8988T (cell line): ENCODE data around the gene CDKN1B.

Experiments used
- DNase-seq: peaks from one replicate; pipeline ENCODE4 v3.0.0; 2011

CDKN1B gene

GRCh38 chr12:12770262-12770661 lies 53.1 kb downstream of the CDKN1B start:
- no peak for DNase-seq
